HG03064 (cell line): ENCODE data around the gene DQX1.

Source experiments
- ATAC-seq: cut with Tn5 transposase; IDR thresholded peaks from one replicate; pipeline ENCODE4 v1.9.1; 2021; ENCODE audit warnings: low read depth; ENCODE audit not compliant: unreplicated experiment

DQX1 gene

DNA sequence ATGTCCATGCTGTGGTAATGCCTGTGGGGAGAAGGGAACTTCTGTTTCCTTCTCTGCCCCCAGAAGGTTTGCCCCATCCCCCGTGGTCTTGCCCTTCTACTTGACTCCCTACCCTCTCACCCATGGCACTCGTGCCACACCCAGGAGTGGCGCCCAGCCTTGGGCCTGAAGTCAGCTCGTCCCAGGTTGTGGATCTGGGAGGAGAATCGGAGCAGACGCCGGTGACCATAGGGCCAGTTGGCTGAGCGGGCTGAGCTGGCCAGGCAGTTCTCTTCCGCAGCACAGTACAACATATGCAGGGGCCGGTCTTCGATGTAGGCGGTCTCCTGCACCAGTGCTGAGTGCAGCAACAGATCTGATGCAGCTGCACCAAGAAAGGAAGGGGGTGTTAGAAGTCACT, 8.4 kb upstream of the DQX1 start:
- no peak for ATAC-seq

DNA sequence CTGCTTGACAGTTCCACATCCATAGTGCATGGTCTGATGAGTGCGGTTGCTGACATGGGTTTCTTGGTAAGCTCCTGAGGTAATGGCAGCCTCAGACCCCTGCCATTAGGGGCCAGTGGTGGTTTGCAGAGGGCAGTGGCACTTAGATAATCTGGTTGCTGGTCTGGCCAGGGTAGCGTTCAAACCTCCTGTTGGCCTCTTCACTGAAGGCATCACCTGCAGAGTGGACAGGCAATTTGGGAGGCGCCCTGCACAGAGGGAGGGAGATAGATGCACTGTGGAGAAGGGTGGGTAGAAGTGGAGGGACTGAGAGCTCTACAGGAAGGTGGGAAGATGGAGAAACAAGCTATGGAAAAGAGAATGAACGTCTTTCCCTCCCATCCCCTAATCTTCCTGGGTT, 7.4 kb upstream of the DQX1 start:
- no peak for ATAC-seq

DNA sequence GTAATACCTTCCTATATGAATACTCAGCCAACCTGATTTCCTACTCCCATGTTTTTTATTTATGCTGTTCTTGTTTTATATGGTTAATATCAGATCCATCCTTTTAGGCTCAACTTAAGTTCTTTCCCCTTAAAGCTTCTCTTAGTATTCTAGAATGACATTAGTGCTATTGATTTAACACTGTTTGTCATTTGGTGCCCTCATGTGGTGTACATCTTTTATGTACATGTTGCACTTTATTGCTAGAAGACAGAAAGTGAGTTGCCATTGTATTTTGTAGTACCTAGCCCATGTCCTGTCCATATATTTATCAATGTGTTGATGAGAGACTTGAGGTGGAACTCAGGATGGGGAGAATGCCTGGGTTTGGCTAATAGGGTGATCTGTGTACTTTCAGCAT, 6.2 kb upstream of the DQX1 start:
- ATAC-seq, result no peak

DNA sequence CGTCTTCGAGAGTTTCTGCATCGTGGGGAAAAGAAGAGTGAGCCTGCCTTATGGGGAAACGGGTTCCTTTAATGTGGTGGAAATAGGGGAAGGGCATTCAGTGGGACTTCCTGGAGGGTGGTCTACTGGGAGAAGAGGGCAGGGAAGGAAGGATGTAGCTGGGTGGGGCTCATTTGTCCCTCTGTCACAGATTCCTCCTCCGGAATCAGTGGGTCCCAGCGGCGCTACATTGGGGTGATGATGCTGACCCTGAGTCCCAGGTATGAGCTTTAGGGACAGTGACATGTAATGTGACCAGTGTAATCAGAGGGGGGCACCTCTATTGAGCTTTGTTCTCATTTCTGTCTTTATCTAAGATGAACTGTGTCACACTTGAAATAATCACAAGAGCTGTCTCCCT, 5.6 kb upstream of the DQX1 start:
- ATAC-seq, result no peak

DNA sequence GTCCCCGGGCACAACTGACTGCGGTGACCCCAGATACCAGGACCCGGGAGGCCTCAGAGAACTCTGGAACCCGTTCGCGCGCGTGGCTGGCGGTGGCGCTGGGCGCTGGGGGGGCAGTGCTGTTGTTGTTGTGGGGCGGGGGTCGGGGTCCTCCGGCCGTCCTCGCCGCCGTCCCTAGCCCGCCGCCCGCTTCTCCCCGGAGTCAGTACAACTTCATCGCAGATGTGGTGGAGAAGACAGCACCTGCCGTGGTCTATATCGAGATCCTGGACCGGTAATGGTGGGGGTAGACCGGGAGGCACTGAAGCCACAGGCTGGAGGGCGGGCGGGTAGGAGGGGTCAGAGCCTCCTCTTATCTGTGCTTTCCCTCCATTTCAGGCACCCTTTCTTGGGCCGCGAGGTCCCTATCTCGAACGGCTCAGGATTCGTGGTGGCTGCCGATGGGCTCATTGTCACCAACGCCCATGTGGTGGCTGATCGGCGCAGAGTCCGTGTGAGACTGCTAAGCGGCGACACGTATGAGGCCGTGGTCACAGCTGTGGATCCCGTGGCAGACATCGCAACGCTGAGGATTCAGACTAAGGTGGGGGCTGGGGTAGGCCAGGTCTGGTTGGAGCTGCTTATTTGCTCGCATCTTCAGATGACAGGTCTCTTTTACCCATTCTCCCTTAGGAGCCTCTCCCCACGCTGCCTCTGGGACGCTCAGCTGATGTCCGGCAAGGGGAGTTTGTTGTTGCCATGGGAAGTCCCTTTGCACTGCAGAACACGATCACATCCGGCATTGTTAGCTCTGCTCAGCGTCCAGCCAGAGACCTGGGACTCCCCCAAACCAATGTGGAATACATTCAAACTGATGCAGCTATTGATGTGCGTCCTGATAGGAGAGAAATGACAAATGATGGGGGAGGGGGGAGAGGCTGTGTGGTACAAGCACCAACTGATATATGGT, 4.5 kb upstream of the DQX1 start:
- ATAC-seq, result no peak

DNA sequence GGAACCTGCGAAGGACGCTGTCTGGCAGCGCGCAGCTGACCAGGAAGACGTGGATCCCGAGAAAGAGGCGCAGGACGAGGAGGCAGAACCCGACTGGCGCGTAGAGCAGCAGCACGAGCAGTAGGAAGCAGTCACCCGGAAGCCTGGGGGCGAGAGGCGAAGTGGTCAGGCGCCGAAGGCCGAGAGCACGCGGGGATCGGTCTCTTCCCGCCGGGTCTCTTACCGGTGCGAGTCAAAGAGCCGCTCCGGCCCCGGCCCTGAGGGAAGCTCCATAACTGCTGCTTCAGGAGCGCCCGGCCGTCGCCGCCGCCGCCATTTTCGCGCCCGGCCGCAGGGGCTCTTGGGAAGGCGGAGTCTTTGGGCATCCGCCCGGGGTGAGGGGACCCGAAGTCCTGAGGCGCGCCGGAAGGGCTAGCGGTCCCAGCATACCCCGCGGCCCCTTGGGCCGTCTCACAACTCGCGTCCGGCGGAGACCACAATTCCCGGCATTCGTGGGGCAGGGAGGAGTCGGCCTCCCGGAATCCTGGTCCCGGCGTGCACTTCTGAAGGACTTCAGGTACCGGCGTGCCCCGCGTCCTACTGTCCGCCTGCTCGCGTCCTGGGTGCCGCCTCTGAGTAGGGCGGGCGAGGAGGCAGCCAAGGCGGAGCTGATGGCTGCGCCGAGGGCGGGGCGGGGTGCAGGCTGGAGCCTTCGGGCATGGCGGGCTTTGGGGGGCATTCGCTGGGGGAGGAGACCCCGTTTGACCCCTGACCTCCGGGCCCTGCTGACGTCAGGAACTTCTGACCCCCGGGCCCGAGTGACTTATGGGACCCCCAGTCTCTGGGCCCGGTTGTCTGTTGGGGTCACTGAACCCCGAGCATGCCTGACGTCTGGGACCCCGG, 3.6 kb upstream of the DQX1 start, which contains the start of the genes AUP1 and HTRA2:
AUP1 (minus strand) TSS at position 350 of the 882 bp plus-strand sequence; CDS start at position 273, 77 bp downstream.
HTRA2 (plus strand) TSS at position 577 of the 882 bp plus-strand sequence; CDS start at position 651, 74 bp downstream.
- peak; percentile 76 for ATAC-seq

DNA sequence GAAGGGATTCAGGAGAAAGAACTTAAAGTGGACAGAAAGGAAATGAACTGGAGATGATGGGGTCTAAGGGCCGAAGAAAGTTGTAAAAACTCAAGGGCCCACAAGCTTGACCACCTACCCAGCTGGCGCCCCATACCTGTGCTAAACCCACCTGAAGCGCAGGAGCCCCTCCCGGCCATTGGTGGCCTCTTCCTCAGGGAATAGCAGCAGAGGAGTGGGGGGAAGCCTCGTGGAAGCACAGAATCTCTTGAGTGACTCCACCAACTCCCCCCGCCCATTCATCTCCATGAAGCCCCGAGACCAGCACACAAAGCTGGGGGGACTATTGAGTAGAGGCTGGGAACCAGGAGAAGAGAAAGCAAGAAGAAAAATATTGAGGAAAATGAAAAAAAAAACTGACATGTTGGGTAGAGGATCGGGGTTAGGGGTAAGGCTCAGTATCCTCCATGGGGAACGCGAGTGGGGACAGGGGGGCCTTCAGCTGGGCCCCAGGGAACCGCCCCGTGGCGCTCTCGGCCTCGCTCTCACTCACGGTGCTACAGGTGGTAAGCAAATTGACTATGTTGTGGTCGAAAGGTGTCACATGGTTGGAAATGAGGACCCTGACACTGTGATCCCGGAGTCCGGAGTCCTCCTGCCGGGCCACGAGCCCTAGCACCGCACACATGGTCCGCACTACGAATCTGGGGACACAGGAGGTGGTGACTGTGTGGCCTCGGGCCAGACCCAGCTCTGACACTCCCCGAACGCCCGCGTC, 2.7 kb upstream of the DQX1 start:
- ATAC-seq, result peak; percentile 7

DNA sequence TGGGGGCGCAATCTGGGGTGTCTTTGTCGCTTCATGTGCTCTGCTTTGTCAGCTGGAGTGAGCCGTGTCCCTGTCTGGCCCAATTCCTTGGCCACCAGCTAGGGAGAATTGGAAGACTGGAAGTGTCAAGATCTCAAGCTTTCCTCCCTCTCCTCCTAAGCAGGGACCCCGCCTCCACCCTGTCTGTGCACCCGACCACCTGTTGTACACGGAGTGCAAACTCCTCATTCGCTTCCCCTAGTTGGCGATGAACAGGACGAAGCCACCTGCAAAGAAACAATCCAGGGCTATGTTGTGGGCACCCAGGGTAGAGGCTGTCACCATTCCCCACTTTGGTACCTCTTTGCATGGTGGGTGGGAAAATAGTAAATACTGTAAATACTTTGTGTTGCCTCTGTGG, 1.7 kb upstream of the DQX1 start:
- no peak for ATAC-seq

DNA sequence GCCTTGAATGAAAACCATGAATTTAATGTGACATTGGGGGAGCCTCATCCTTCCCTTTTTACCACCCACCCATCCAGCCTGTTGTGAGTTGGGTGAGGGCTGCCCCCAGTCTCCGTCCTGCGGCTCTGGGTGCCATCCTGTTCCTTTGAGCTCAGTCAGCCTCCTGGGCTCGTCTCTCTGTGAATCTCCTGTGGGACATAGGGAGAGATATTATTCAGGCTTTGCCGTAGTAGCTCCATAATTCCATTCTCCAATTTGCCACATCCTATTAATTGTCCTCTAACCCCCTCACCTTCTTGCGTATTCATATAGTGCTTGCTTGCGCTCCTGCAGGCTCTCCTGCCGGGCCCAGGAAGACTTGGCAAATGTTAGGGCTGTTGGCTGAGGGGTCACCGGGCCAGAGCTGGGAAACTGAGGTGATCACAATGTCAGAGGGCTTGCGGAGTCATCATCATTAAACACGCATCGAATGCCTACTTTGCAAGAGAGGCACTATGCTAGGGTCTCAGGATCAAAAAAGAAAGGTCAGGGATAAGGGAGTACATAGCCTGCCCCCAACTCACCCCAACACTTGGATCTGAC, 709 bp upstream of the DQX1 start:
- no peak for ATAC-seq

DNA sequence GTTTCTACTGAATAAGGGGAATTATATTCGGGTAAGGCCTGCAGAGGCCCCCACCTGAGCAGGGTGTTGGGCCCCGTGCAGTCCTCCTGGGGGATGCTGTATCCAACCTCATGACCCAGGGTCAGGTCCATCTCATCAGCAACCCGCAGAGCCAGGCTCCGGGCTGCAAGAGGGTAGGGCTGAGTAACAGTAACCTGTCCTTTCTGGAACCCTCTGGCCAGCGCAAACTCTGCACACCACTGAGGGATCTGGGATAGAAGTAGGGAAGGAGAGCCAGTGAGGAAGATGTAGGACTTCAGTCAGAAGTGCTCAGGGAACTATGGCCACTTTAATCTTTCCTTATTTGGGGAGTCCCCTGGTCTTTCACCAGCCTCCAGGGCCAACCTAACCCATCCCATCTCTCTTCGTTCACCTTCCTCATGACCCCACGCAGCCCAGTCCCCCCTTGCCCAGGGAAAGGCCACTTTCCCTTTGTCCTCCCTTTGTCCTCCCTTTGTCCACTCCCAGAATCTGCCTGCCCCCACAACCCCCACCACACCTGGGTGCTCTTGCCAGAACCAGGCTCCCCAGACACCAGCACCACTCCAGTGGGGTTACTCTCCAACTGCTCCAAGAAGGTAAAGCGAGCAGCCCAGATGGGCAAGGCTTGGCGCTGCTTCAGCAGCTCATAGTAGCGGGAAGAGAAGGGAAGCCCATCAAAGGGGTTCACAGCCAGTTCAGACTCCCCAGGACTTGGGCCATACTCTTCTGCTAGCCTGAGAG, 895 bp downstream of the DQX1 start:
- no peak for ATAC-seq

DNA sequence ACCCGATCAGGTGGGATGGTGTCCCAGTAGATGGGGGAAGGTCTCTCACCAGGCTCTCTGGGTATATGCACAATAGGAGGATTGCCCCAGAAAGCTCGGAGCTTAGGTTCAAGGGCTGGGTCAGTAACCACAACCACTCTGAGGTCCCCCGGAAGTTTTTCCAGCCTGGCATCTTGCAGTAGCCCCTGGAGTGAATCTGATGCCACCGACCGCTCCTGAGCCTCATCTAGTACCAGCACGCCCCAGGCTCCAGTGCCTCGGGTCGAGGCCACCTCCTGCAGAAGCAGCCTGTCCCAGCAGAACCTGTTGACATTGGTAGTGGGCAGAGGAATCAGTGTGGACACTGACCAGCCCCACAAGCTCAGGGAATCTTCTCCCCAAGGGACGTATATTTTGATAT, 2.0 kb downstream of the DQX1 start:
- no peak for ATAC-seq

DNA sequence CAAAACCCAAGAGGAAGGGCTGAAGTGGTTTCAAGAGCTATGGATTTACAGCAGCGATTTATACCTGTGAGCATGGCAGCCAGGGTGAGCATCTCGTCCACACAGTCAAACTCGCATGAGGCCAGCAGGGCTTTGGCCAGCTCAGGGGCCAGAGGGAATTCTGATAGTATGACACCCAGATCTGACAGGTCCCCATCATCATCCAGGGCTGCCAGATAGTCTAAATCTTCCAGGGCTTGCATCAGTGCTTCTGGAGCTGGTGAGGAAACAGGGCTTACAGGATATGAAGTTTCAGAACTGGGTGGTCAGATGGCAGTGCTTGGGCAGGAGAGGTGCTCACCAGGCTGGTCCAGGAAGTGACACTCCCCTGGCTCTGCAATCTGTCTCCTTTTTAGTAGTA, 3.5 kb downstream of the DQX1 start:
- no peak for ATAC-seq

DNA sequence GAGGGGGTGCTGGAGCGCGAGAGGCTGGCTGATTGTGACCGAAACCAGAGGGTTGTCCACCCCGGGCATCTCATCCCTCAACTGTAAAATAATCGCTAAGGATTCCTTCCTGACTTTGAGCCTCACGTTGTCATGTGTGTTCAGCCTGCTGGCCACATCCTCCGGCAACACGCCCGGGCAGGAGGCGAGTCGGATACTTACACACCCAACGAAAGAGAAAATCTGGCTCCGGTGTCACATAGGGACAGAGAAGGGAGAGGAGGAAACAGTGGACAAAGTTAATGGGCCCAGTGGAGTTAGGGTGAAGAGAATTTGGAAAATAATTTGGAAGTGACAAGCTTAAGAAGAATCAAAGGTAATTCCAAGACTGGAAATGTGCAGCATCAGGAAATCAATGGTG, 9.4 kb downstream of the DQX1 start:
- no peak for ATAC-seq

DNA sequence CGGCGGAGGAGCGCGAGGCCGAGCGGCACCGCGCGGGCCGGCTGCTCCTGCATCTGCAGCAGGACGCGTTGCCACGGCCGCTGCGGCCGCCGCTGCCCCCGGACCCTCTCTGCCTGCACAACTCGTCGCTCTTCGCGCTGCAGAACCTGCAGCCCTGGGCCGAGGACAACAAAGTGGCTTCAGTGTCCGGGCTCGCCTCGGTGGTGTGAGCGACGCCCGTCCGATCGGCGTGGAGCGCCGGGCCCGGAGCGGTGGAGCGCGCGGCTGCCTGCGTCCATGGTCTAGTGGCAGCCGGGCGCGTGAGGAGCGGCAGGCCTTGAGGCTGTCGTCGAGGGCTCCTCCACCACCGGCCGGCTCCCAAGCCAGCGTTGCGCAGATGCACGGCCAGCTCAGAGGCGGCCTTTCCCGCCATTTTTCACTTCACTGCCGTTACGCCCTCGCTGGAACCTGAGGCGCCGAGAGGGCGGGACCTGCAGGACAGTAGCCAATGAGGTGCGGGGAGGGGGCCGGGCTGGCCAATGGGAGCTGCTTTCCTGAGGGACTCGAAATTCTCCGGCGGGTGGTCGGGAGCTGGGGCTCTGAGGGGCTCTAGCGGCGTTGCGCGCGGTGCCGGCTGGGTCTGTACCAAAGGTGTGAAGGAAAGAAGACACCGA, 9.9 kb downstream of the DQX1 start:
- no peak for ATAC-seq

DNA sequence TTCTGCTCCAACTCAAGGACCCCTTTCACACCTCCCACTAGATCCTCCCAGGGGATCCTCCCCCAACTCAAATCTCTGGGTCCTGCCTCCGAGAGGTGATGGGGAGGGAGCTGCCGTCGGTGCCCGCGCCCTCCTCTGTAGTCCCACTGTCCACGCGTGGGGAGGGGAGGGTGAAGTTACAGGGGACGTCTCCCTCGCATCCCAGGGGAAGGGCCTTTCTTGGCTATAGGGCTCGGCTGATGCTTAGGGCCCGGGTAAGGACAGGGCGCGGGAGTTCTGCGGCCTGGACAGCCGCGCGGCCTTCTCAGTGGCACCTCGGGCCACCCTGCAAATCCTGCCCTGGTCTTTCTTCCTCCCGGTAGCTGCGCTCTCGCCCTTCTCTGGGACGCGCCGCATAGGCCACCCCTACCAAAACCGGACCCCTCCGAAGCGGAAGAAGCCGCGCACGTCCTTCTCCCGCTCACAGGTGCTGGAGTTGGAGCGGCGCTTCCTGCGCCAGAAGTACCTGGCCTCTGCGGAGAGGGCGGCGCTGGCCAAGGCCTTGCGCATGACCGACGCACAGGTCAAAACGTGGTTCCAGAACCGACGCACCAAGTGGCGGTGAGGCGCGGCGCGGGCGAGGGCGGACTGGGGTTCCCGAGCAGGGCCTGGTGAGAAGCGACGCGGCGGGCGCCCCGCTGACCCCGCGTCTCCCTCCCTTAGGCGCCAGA, 10.6 kb downstream of the DQX1 start:
- ATAC-seq, result no peak

DNA sequence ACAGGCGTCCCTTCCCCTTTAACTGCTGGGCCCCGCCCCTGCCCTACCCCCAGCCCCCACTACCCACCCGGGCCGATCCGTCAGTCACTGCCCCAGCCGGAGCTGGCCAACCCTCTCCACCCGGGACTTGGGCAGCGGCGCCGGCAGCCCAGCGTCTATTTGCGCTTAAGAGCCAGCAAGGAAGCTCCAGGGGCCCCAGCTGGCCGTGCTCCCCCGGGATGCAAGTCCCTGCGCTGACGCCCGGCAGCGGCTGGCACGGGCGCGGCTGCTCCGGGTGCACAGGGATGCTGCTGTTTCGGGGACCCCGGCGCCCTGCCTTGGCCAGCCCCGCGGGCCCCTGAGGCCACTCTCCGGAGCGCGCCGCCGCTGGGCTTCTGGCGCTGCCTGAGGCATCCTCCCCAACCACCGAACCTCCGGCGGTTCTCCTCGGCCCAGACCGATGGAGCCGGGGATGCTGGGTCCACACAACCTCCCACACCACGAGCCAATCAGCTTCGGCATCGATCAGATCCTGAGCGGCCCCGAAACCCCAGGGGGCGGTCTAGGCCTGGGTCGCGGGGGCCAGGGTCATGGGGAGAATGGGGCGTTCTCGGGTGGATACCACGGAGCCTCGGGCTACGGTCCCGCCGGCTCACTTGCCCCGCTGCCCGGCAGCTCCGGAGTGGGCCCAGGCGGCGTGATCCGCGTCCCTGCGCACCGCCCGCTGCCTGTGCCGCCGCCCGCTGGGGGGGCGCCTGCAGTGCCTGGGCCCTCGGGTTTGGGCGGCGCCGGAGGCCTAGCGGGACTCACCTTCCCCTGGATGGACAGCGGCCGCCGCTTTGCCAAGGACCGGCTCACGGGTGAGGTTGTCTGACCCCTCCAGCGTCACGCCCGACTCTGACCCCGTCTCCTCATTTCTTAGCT, 11.4 kb downstream of the DQX1 start, which contains the start of gene TLX2:
TLX2 (plus strand) TSS at position 83 of the 903 bp plus-strand sequence; CDS start at position 440, 357 bp downstream.
- no peak for ATAC-seq
